Kidney (tissue), 14 donors: ENCODE results near the gene CISTR. TPM values are rescaled to one million over a fixed set of nuclear protein-coding genes. Genes with fewer than 3 reads are reported as not detected.

Experiments
- DNase-seq, 5 donors: peaks; one replicate each; pipeline ENCODE4 v3.0.0-alpha.2; 2013 to 2020
- FAIRE-seq: peaks from 2 replicates; lab custom pipeline; 2012; peaks lifted over from hg19 to GRCh38; lab: Jason Lieb, UNC
- H3K27ac ChIP-seq, 2 donors: one replicate each; pipeline ENCODE4 v1.7.0; 2013; ENCODE audit warnings: low read depth in 2 of 2, low read length in 2 of 2, inconsistent platforms in 1 of 2
- H3K27me3 ChIP-seq: one replicate; pipeline ENCODE4 v1.7.1; 2013; ENCODE audit warnings: low read length, inconsistent platforms; ENCODE audit not compliant: control insufficient read depth, insufficient read depth
- H3K36me3 ChIP-seq, 3 donors: one replicate each; pipeline versions ENCODE4 v1.7.0 to v1.7.1; 2013; ENCODE audit warnings: low read length in 3 of 3, control low read depth in 1 of 3, inconsistent platforms in 1 of 3; ENCODE audit not compliant: insufficient read depth in 3 of 3, control insufficient read depth in 2 of 3
- H3K4me1 ChIP-seq, 3 donors: one replicate each; pipeline versions ENCODE4 v1.7.0 to v1.7.1; 2013; ENCODE audit warnings: low read length in 3 of 3, inconsistent platforms in 1 of 3, low read depth in 1 of 3; ENCODE audit not compliant: control insufficient read depth in 2 of 3, insufficient read depth in 2 of 3
- H3K4me3 ChIP-seq, 3 donors: one replicate each; pipeline versions ENCODE4 v1.7.0 to v1.8.1; 2013; ENCODE audit warnings: low read length in 3 of 3, control low read depth in 1 of 3, inconsistent platforms in 1 of 3
- H3K9ac ChIP-seq, 3 donors: one replicate each; pipeline versions ENCODE4 v1.7.0 to v1.7.1; 2013; ENCODE audit warnings: low read length in 3 of 3, control low read depth in 1 of 3, inconsistent platforms in 1 of 3
- H3K9me3 ChIP-seq, 3 donors: one replicate each; pipeline versions ENCODE4 v1.7.0 to v1.7.1; 2013; ENCODE audit warnings: low read length in 3 of 3, control low read depth in 1 of 3, inconsistent platforms in 1 of 3; ENCODE audit not compliant: control insufficient read depth in 2 of 3, insufficient read depth in 1 of 3
- CTCF ChIP-seq: IDR thresholded peaks from 3 replicates; pipeline ENCODE4 v1.5.1; 2012; ENCODE audit warnings: mild to moderate bottlenecking, moderate library complexity, borderline replicate concordance; ENCODE audit not compliant: insufficient read depth; ENCODE audit errors: extremely low read depth
- intact Hi-C: fragments of 100-400 bp; cut with DNase I; formaldehyde crosslinking; loops from one replicate; pipeline ENCODE4 v1.11.1; 2022
- polyA plus RNA-seq: library from polyadenylated mRNA; stranded (reverse); fragments of 350-450 nt; fragmentation: Illumina TruSeq; extraction: RNeasy Lipid Tissue Mini Kit (QIAGEN cat#74804); gene quantifications from one replicate; pipeline ENCODE4 v1.2.3, GENCODE V29; 2014; ENCODE audit warnings: low read depth, low replicate concordance; ENCODE audit not compliant: insufficient read depth
- total RNA-seq: library from RNA; stranded (reverse); fragmentation: NEBNext Ultra II Directional; extraction: Animal tissue kit (Norgen Biotek cat#: 25700); gene quantifications from one replicate; pipeline ENCODE4 v1.2.1, GENCODE V29; 2021
- donor health status: control.
- donor health status: control.
- donor health status: control.
- donor health status: control.
- donor health status: control.
- donor health status: DM: yes; HTN: yes; CAD: no.
- donor health status: Normal renal cell carcinoma (clear cell type).

CISTR gene
- total and polyA plus RNA-seq, 2 donors from 2014 or later = not detected

- H3K27ac ChIP-seq = no peak overlapping the region
- no peak for TF ChIP-seq CTCF
- no peak for DNase-seq
- peaks cover 5% of the 10 kb centered on the region for H3K27me3 ChIP-seq
- no peak overlapping the region for H3K9ac ChIP-seq
- intact Hi-C loops = no loop called here
- no peaks in the 10 kb centered on the region for H3K9me3 ChIP-seq
- H3K4me3 ChIP-seq = no peak overlapping the region
- no peak for FAIRE-seq
- H3K36me3 ChIP-seq = peaks cover 2 to 19% (median 18%) of the 10 kb centered on the region in 3 donors
- H3K4me1 ChIP-seq = no peaks in the 10 kb centered on the region
Observed at GRCh38 chr12:53709671-53710070, 42.1 kb downstream of the CISTR start.

GRCh38 chr12:53706080-53706479 is 45.7 kb downstream of the CISTR start:
- Histone ChIP-seq H3K4me1 (no peaks in the 10 kb centered on the region), H3K9ac (no peak overlapping the region), H3K36me3 (no peaks in the 10 kb centered on the region), H3K27ac (no peak overlapping the region), H3K27me3 (peaks cover 8% of the 10 kb centered on the region), H3K4me3 (no peak overlapping the region), H3K9me3 (no peaks in the 10 kb centered on the region)
- intact Hi-C loops = no loop called here
- TF ChIP-seq CTCF = no peak
- FAIRE-seq (no peak), DNase-seq (no peak)

- Histone ChIP-seq H3K9ac (no peak overlapping the region), H3K4me1 (no peaks in the 10 kb centered on the region), H3K36me3 (no peaks in the 10 kb centered on the region), H3K27me3 (peaks cover 15% of the 10 kb centered on the region), H3K9me3 (no peaks in the 10 kb centered on the region), H3K27ac (no peak overlapping the region), H3K4me3 (no peak overlapping the region)
- no peak for FAIRE-seq
- no peak for TF ChIP-seq CTCF
- intact Hi-C loops = loop anchor here (5.0 kb wide), 1 partner anchor 44 kb away; no protein-coding TSS in a partner anchor
- no peak for DNase-seq
Observed at GRCh38 chr12:53703756-53704155, 48.0 kb downstream of the CISTR start.
